BLaER1 treated with 17β-estradiol and CSF1 and Interleukin-3, amounts not matched to agents 10 nM and 100 nM (cell line): Measurements from ENCODE around the gene RADIL.
A peak's percentile ranks its signal among the peaks of the same experiment; 100 is the strongest.

Experiments used
- H3K27ac ChIP-seq, 11 experiments: shearing (Covaris generic); formaldehyde crosslinking; 2 replicates each; pipeline ENCODE4 v1.8.1; 2022
- H3K27me3 ChIP-seq, 11 experiments: shearing (Covaris generic); formaldehyde crosslinking; 2 replicates each; pipeline ENCODE4 v1.8.1; 2022
- H3K36me3 ChIP-seq, 11 experiments: shearing (Covaris generic); formaldehyde crosslinking; 2 replicates each; pipeline ENCODE4 v1.8.1; 2022
- H3K4me1 ChIP-seq, 10 experiments: shearing (Covaris generic); formaldehyde crosslinking; 2 replicates each; pipeline ENCODE4 v1.8.1; 2022
- H3K4me2 ChIP-seq, 11 experiments: shearing (Covaris generic); formaldehyde crosslinking; 2 replicates each; pipeline ENCODE4 v1.8.1; 2022
- H3K4me3 ChIP-seq, 10 experiments: shearing (Covaris generic); formaldehyde crosslinking; 2 replicates each; pipeline ENCODE4 v1.8.1; 2022
- H3K9ac ChIP-seq, 11 experiments: shearing (Covaris generic); formaldehyde crosslinking; 2 replicates each; pipeline ENCODE4 v1.8.1; 2022
- H3K9me3 ChIP-seq, 11 experiments: shearing (Covaris generic); formaldehyde crosslinking; replicated peaks in 1 of 11; 2 replicates each; pipeline ENCODE4 v1.8.1; 2022
- H4K20me1 ChIP-seq, 11 experiments: shearing (Covaris generic); formaldehyde crosslinking; 2 replicates each; pipeline ENCODE4 v1.8.1; 2022
- Cebpa-rat ChIP-seq, 11 experiments: shearing (Covaris generic); IDR thresholded peaks; 2 replicates each; pipeline ENCODE4 v1.8.1; 2022

The RADIL gene

GRCh38 chr7:4825081-4825480 lies 58.4 kb downstream of the RADIL start:
- peak overlapping the region in 8 of 11 experiments; percentile 2 to 51 (median 28); a peak in 13 of 22 replicates for H3K4me2 ChIP-seq

GRCh38 chr7:4824120-4824775 lies 59.3 kb downstream of the RADIL start:
- Histone ChIP-seq H3K27me3 (peaks cover 0 to 13% (median 0%) of the 10 kb centered on the region in 11 experiments; a peak in 5 of 22 replicates), H3K9ac (peak overlapping the region in 1 of 11 experiments; percentile 37; a peak in 1 of 22 replicates)

More at GRCh38 chr7:4825081-4825480, 58.4 kb downstream of the RADIL start:
- Histone ChIP-seq H3K27ac (no peak overlapping the region), H3K4me3 (no peak overlapping the region), H4K20me1 (no peaks in the 10 kb centered on the region; a peak in 1 of 22 replicates), H3K36me3 (no peaks in the 10 kb centered on the region), H3K27me3 (peaks cover 0 to 4% (median 0%) of the 10 kb centered on the region in 11 experiments; a peak in 4 of 22 replicates), H3K4me1 (peaks cover 5 to 61% (median 48%) of the 10 kb centered on the region in 10 experiments), H3K9ac (no peak overlapping the region; a peak in 1 of 22 replicates), H3K9me3 (no peaks in the 10 kb centered on the region)
- no peak for TF ChIP-seq Cebpa-rat (IDR thresholded peaks at IDR 0.05)

GRCh38 chr7:4823441-4824119 lies 59.9 kb downstream of the RADIL start:
- no peak overlapping the region for H3K27ac ChIP-seq
- no peak overlapping the region for H3K4me3 ChIP-seq
- H3K27me3 ChIP-seq, result peaks cover 0 to 18% (median 0%) of the 10 kb centered on the region in 11 experiments; a peak in 5 of 22 replicates
- peaks cover 20 to 69% (median 58%) of the 10 kb centered on the region in 10 experiments for H3K4me1 ChIP-seq
- H4K20me1 ChIP-seq, result no peaks in the 10 kb centered on the region; a peak in 1 of 22 replicates
- no peaks in the 10 kb centered on the region for H3K36me3 ChIP-seq
- peak overlapping the region in 2 of 11 experiments; percentile 7 to 18; a peak in 2 of 22 replicates for H3K4me2 ChIP-seq
- H3K9me3 ChIP-seq, result no peaks in the 10 kb centered on the region
- no peak for TF ChIP-seq Cebpa-rat (IDR thresholded peaks at IDR 0.05)
- H3K9ac ChIP-seq, result peak overlapping the region in 1 of 11 experiments; percentile 37; a peak in 1 of 22 replicates

More at GRCh38 chr7:4824120-4824775, 59.3 kb downstream of the RADIL start:
- Histone ChIP-seq H3K4me3 (no peak overlapping the region), H3K27ac (no peak overlapping the region), H3K4me2 (peak overlapping the region in 3 of 11 experiments; percentile 7 to 49 (median 18); a peak in 3 of 22 replicates), H3K4me1 (peaks cover 14 to 63% (median 51%) of the 10 kb centered on the region in 10 experiments), H3K9me3 (no peaks in the 10 kb centered on the region), H3K36me3 (no peaks in the 10 kb centered on the region), H4K20me1 (no peaks in the 10 kb centered on the region; a peak in 1 of 22 replicates)
- no peak for TF ChIP-seq Cebpa-rat (IDR thresholded peaks at IDR 0.05)

GRCh38 chr7:4822677-4823076 lies 60.8 kb downstream of the RADIL start:
- peak overlapping the region in 5 of 11 experiments; percentile 4 to 34 (median 26); a peak in 6 of 22 replicates for H3K4me2 ChIP-seq
- peaks cover 29 to 78% (median 67%) of the 10 kb centered on the region in 10 experiments for H3K4me1 ChIP-seq
- no peak overlapping the region for H3K4me3 ChIP-seq
- H3K9ac ChIP-seq, result no peak overlapping the region
- no peaks in the 10 kb centered on the region for H3K9me3 ChIP-seq
- H3K36me3 ChIP-seq, result no peaks in the 10 kb centered on the region
- no peak for TF ChIP-seq Cebpa-rat (IDR thresholded peaks at IDR 0.05)
- H3K27ac ChIP-seq, result no peak overlapping the region
- H3K27me3 ChIP-seq, result peaks cover 0 to 27% (median 0%) of the 10 kb centered on the region in 11 experiments; a peak in 6 of 22 replicates
- no peaks in the 10 kb centered on the region; a peak in 1 of 22 replicates for H4K20me1 ChIP-seq

- peaks cover 0 to 4% (median 0%) of the 10 kb centered on the region in 11 experiments; a peak in 2 of 22 replicates for H4K20me1 ChIP-seq
- peak overlapping the region in 2 of 11 experiments; percentile 43 to 68; a peak in 2 of 22 replicates for H3K9ac ChIP-seq
- H3K36me3 ChIP-seq, result no peaks in the 10 kb centered on the region
- no peak overlapping the region for H3K4me3 ChIP-seq
- no peak for TF ChIP-seq Cebpa-rat (IDR thresholded peaks at IDR 0.05)
- peaks cover 36 to 94% (median 83%) of the 10 kb centered on the region in 10 experiments for H3K4me1 ChIP-seq
- H3K27me3 ChIP-seq, result peaks cover 0 to 35% (median 0%) of the 10 kb centered on the region in 11 experiments; a peak in 6 of 22 replicates
- H3K27ac ChIP-seq, result peak overlapping the region in 1 of 11 experiments; percentile 48; a peak in 2 of 22 replicates
- no peaks in the 10 kb centered on the region for H3K9me3 ChIP-seq
- peak overlapping the region in 9 of 11 experiments; percentile 86 to 98 (median 94); a peak in 16 of 22 replicates for H3K4me2 ChIP-seq
Measured at GRCh38 chr7:4820967-4821471, 62.5 kb downstream of the RADIL start.

GRCh38 chr7:4820405-4820966 lies 63.0 kb downstream of the RADIL start:
- H4K20me1 ChIP-seq, result peaks cover 0 to 7% (median 0%) of the 10 kb centered on the region in 11 experiments; a peak in 2 of 22 replicates
- H3K36me3 ChIP-seq, result no peaks in the 10 kb centered on the region
- peaks cover 36 to 94% (median 85%) of the 10 kb centered on the region in 10 experiments for H3K4me1 ChIP-seq
- peak overlapping the region; percentile 70 to 98 (median 92) for H3K4me2 ChIP-seq
- no peak for TF ChIP-seq Cebpa-rat (IDR thresholded peaks at IDR 0.05)
- peak overlapping the region in 3 of 11 experiments; percentile 17 to 53 (median 48); a peak in 6 of 22 replicates for H3K27ac ChIP-seq
- H3K9me3 ChIP-seq, result no peaks in the 10 kb centered on the region
- peaks cover 0 to 35% (median 0%) of the 10 kb centered on the region in 11 experiments; a peak in 6 of 22 replicates for H3K27me3 ChIP-seq
- peak overlapping the region in 5 of 11 experiments; percentile 40 to 68 (median 43); a peak in 7 of 22 replicates for H3K9ac ChIP-seq
- H3K4me3 ChIP-seq, result peak overlapping the region in 1 of 10 experiments; percentile 20; a peak in 2 of 20 replicates

- Histone ChIP-seq H3K4me3 (peak overlapping the region in 9 of 10 experiments; percentile 1 to 55 (median 22); a peak in 13 of 20 replicates), H3K9ac (peak overlapping the region in 8 of 11 experiments; percentile 6 to 68 (median 42); a peak in 14 of 22 replicates), H3K36me3 (no peaks in the 10 kb centered on the region), H3K27me3 (peaks cover 0 to 36% (median 0%) of the 10 kb centered on the region in 11 experiments; a peak in 6 of 22 replicates), H4K20me1 (peaks cover 0 to 7% (median 0%) of the 10 kb centered on the region in 11 experiments; a peak in 2 of 22 replicates), H3K4me1 (peaks cover 40 to 94% (median 85%) of the 10 kb centered on the region in 10 experiments), H3K4me2 (peak overlapping the region; percentile 70 to 98 (median 92)), H3K27ac (peak overlapping the region in 8 of 11 experiments; percentile 17 to 53 (median 30); a peak in 12 of 22 replicates), H3K9me3 (no peaks in the 10 kb centered on the region)
- TF ChIP-seq Cebpa-rat (IDR thresholded peaks at IDR 0.05), result no peak
Measured at GRCh38 chr7:4819560-4820404, 63.7 kb downstream of the RADIL start.
